ENCODE results near the gene NMRK2.
"Not testable (repeated sequence)": the region's sequence is repeated elsewhere in the genome, so short reads cannot be mapped to it uniquely, and the experiment has no call there.

The NMRK2 gene

DNA sequence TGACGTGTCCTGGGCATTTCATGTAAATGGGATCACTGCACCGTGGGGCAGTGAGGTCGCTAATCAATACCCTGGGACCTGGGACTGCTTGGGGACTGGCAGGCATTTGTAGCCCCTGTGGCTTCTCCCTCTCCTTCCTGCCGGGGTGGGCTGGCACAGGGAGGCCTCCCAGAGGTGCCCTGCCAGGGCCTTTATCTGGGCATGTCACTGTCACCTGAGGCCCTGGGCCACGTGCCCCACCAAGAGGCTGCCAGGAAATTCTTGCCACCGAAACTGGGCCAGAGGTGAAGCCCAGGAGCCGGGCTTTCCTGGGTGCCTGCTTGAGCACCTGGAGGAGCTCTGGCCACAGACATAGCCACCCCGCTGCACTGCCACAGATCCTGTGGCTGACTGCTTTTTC, 1.8 kb upstream of the NMRK2 start:
- H3K4me3 ChIP-seq (ENCODE audit: low read depth, low read length), result no peak overlapping the region
- no peak for DNase-seq (ENCODE audit: low read depth)

- DNase-seq (ENCODE audit: low read depth), result no peak
- no peak overlapping the region for H3K4me3 ChIP-seq (ENCODE audit: low read depth, low read length)
Observed at GRCh38 chr19:3936506-3937442, 3.9 kb downstream of the NMRK2 start.

GRCh38 chr19:3938300-3938950, 5.6 kb downstream of the NMRK2 start:
- not testable (repeated sequence) for H3K4me3 ChIP-seq (ENCODE audit: low read depth, low read length); DNase-seq (ENCODE audit: low read depth)

DNA sequence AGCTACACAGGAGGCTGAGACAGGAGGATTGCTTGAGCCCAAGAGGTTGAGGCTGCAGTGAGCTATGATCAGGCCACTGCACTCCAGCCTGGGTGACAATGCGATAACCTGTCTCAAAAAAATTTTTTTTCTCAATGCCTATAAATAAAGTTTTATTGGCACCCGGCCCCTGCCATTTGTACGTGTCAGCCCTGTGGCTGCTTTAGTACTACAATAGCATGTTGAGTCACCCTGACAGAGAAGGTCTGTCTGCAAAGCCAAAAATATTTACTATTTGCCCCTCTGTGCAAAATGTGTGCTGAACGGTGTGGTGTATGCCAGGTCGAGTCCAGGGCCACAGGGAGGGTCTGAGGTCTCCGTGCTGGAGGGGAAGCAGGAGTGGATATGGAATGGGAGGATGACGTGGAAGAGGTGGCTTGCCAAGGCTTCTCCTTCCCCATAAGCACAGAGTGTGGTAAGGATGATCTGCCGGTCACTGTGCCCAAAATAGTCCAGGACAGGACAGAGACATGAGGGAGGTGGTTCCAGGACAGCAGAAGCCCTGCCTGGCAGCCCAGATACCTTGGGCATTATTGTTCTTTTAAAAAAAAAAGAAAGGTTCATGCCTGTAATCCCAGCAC, 10.0 kb downstream of the NMRK2 start:
- H3K4me3 ChIP-seq (ENCODE audit: low read depth, low read length), result no peak overlapping the region
- no peak for DNase-seq (ENCODE audit: low read depth)

- no peak overlapping the region for H3K4me3 ChIP-seq (ENCODE audit: low read depth, low read length)
- DNase-seq (ENCODE audit: low read depth), result no peak
Observed at GRCh38 chr19:3944018-3944721, 11.3 kb downstream of the NMRK2 start.

- H3K4me3 ChIP-seq (ENCODE audit: low read depth, low read length), result no peak overlapping the region
- DNase-seq (ENCODE audit: low read depth), result no peak
Observed at GRCh38 chr19:3945838-3946237, 13.0 kb downstream of the NMRK2 start.

- not testable (repeated sequence) for H3K4me3 ChIP-seq (ENCODE audit: low read depth, low read length); DNase-seq (ENCODE audit: low read depth)
Observed at GRCh38 chr19:3947316-3947933, 14.6 kb downstream of the NMRK2 start.

DNA sequence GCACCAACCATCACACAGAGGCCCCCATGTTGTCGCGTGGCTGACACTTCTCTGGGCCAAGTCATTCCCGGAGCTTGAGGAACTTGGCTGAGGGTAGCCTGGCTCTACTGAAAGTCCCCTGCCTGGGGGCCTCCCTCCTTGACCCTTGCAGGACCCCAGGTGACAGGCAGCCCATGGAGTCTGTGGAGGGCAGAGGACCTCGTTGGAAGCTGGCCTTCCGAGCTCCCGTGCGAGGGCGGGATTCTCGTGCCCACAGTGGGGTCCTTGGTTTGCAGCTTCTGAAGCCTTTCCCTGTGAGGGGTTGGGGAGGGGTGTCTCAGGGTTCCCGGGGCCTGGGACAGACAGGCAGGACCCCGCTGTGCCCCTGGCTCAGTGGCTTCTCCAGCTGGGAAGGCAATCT, 16.4 kb downstream of the NMRK2 start:
- DNase-seq (ENCODE audit: low read depth), result no peak

GRCh38 chr19:3949997-3950859, 17.4 kb downstream of the NMRK2 start:
- no peak overlapping the region for H3K4me3 ChIP-seq (ENCODE audit: low read depth, low read length)
- DNase-seq (ENCODE audit: low read depth), result no peak

More for the DNA sequence above, 16.4 kb downstream of the NMRK2 start:
- H3K4me3 ChIP-seq (ENCODE audit: low read depth, low read length), result no peak overlapping the region

DNA sequence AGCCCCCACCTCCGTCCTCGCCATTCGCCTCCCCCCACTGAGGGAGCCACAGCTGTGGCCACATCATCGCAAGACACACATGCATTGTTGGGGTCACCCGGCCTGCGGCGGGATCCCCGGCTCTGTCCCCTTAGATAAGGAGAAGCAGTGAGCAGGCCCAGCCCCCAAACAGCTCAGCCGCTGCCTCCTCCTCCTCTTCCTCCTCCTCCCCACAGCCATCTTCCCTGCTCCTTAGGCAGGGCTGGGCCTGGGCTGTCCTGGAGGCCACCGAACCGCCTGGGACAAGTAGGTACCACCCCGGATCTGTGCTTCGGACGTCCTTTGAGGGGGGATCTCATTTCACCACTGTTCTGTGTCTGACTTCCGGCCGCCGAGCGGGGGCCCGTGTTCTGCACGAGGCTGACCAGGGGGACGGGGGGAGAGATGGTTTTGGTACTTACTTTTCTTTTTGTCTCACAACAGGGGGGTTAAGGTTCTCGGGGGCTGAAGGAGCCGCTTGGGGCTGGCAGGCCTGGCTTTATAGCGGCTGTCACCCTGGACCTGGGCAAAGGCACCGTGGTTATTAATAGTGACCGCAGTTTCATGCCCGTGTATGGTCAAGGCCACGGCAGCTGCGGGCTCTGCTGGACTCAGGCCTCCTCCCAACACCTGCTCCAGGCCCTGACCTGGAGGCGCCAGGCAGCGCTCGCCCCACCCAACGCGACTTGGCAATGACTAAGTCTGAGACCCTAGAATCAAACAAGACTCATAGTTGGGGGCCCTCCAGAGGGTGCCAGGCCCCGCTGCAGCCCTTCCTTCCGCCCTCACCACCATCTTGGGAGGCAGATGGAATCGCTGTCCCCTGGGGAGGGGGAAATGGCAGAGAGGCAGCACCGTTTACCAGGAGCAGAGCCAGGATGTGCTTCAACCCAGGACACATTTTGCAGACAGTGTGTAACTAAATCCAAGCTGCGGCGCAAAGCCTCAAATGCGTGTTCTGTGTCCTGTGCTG, 18.3 kb downstream of the NMRK2 start:
- H3K4me3 ChIP-seq (ENCODE audit: low read depth, low read length), result no peak overlapping the region
- peak; percentile 17 for DNase-seq (ENCODE audit: low read depth)

GRCh38 chr19:3952755-3953276, 19.9 kb downstream of the NMRK2 start:
- not testable (repeated sequence) for H3K4me3 ChIP-seq (ENCODE audit: low read depth, low read length); DNase-seq (ENCODE audit: low read depth)

DNA sequence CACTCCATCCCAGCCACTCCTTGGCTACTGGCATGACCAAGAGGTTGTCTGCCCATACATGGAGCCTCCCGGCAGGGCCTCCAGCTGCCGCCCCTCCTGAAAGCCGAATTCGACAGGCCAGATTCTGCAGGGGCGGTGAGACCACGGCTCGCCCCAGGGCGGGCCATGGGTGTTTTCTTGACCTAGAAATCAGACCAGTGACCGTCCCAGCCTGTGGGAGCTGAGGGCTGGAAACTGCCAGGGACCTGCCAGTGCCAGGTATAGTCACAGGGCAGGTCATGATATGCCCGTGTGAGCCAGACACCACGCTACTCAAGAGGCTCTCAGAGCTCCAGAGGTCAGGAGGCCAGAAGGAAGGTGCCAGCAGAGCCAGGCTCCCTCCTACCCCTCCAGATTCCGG, 21.2 kb downstream of the NMRK2 start:
- no peak for DNase-seq (ENCODE audit: low read depth)
- no peak overlapping the region for H3K4me3 ChIP-seq (ENCODE audit: low read depth, low read length)

- H3K4me3 ChIP-seq (ENCODE audit: low read depth, low read length); DNase-seq (ENCODE audit: low read depth): not testable (repeated sequence)
Observed at GRCh38 chr19:3955276-3955675, 22.4 kb downstream of the NMRK2 start.

DNA sequence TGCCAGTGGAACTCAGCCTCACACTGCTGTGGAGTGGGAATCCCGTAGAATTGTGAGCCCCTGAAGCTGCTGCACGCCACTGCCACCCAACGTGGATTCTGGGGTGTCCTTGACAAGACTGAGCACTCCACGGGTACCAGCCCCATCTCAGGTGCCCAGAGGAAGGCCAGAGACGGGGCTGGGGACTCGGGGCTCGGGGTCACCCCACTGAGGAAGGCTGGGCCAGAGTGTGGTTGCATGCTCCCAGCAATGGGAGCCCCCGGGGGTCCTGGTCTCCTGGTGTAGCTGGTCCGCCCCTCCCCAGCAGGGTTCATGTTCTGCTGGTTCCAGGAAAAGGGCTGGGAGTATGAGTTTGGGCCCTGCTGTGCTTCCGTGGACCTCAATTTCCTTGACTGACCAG, 22.8 kb downstream of the NMRK2 start:
- no peak overlapping the region for H3K4me3 ChIP-seq (ENCODE audit: low read depth, low read length)
- DNase-seq (ENCODE audit: low read depth), result no peak

- H3K4me3 ChIP-seq (ENCODE audit: low read depth, low read length), result no peak overlapping the region
- no peak for DNase-seq (ENCODE audit: low read depth)
Observed at GRCh38 chr19:3958836-3959765, 26.2 kb downstream of the NMRK2 start.

GRCh38 chr19:3959766-3960131, 26.9 kb downstream of the NMRK2 start:
- DNase-seq (ENCODE audit: low read depth), result no peak
- H3K4me3 ChIP-seq (ENCODE audit: low read depth, low read length), result no peak overlapping the region
